HepG2 (cell line): Measurements from ENCODE around the gene COG1. TPM values are rescaled to one million over a fixed set of nuclear protein-coding genes. Genes with fewer than 3 reads are reported as not detected.

ENCODE experiments used
- ATAC-seq: fragments of 200-7000 bp; cut with Tn5 transposase; 3 replicates; pipeline ENCODE4 v1.9.1; 2020; ENCODE audit warnings: mild to moderate bottlenecking, moderate library complexity
- BruUV-seq: library from RNA; stranded (reverse); fragments of 400-500 nt; replicated peaks from 2 replicates; lab custom pipeline; 2021; lab: Mats Ljungman, UMichigan
- CTCF ChIA-PET: fragments of 300-600 bp; formaldehyde crosslinking; extraction: SDS; loops from one replicate; lab custom pipeline; 2021; ENCODE audit warnings: low total read pairs, inconsistent platforms, low intra/inter-chr PET ratio; lab: Yijun Ruan, JAX
- POLR2A ChIA-PET: fragments of 350-600 bp; sonication (Branson Sonifier 250); formaldehyde crosslinking; loops from one replicate; lab custom pipeline; 2020; ENCODE audit warnings: antibody characterized with exemption, inconsistent platforms; lab: Yijun Ruan, JAX
- DNase-seq: peaks from one replicate; pipeline ENCODE4 v3.0.0-alpha.2; 2015; ENCODE audit warnings: low spot score
- FAIRE-seq: peaks from 3 replicates; lab custom pipeline; 2011; peaks lifted over from hg19 to GRCh38; lab: Jason Lieb, UNC
- H2AFZ ChIP-seq: one replicate; pipeline ENCODE4 v1.6.1; 2011; ENCODE audit warnings: low read length, inconsistent platforms
- H3K27ac ChIP-seq: fragments of 300-600 bp; 3 replicates; pipeline ENCODE4 v1.8.0; 2011; ENCODE audit warnings: mixed run types, mild to moderate bottlenecking, mixed read lengths, low read length, inconsistent platforms; ENCODE audit not compliant: insufficient read depth; ENCODE audit errors: extremely low read length
- H3K27me3 ChIP-seq, 2 experiments: fragments of 200-600 bp in 1 of 2; 2 replicates in 1 of 2; 3 replicates in 1 of 2; pipeline versions ENCODE4 v1.6.0 to v1.8.0; 2011; ENCODE audit warnings: low read length in 2 of 2, mild to moderate bottlenecking in 2 of 2, moderate library complexity in 2 of 2, inconsistent platforms in 1 of 2; ENCODE audit not compliant: insufficient read depth in 2 of 2, control insufficient read depth in 1 of 2
- H3K36me3 ChIP-seq, 2 experiments: fragments of 200-600 bp in 1 of 2; replicated peaks in 1 of 2; 2 replicates in 1 of 2; 3 replicates in 1 of 2; pipeline versions ENCODE4 v1.5.1 to v1.8.0; 2011; ENCODE audit warnings: low read length in 2 of 2, inconsistent platforms in 1 of 2; ENCODE audit not compliant: insufficient read depth in 2 of 2, control insufficient read depth in 1 of 2
- H3K4me1 ChIP-seq: 2 replicates; pipeline ENCODE4 v1.5.1; 2012; ENCODE audit warnings: low read length, inconsistent platforms; ENCODE audit not compliant: insufficient read depth
- H3K4me2 ChIP-seq: 2 replicates; pipeline ENCODE4 v1.6.0; 2011; ENCODE audit warnings: low read depth, low read length, inconsistent platforms
- H3K4me3 ChIP-seq, 3 experiments: fragments of 200-600 bp in 1 of 3; sonication (generic), shearing (Covaris generic) in 1 of 3; replicated peaks in 1 of 3; 2 replicates each; pipeline ENCODE4 v1.5.1; 2011 to 2016; ENCODE audit warnings: low read length in 3 of 3, inconsistent platforms in 2 of 3, low read depth in 2 of 3, mild to moderate bottlenecking in 2 of 3, control low read depth in 1 of 3, mixed read lengths in 1 of 3; ENCODE audit not compliant: insufficient read depth in 1 of 3
- H3K79me2 ChIP-seq: one replicate; pipeline ENCODE4 v1.6.1; 2011; ENCODE audit warnings: low read length, inconsistent platforms; ENCODE audit not compliant: insufficient read depth
- H3K9ac ChIP-seq: 2 replicates; pipeline ENCODE4 v1.6.0; 2011; ENCODE audit warnings: mild to moderate bottlenecking, low read depth, low read length, inconsistent platforms; ENCODE audit not compliant: insufficient read depth
- H3K9me3 ChIP-seq: 2 replicates; pipeline ENCODE4 v1.5.1; 2012; ENCODE audit warnings: mild to moderate bottlenecking, low read length
- H4K20me1 ChIP-seq: 2 replicates; pipeline ENCODE4 v1.6.0; 2011; ENCODE audit warnings: inconsistent platforms, mild to moderate bottlenecking, low read length, moderate library complexity; ENCODE audit not compliant: insufficient read depth
- DMAP1 ChIP-seq: IDR thresholded peaks from 2 replicates; pipeline ENCODE4 v1.6.1; 2016
- ELF1 ChIP-seq: sonication (generic); formaldehyde crosslinking; IDR thresholded peaks from 2 replicates; pipeline ENCODE4 v1.4.0; 2020; ENCODE audit warnings: missing genetic modification reagents
- HHEX ChIP-seq: IDR thresholded peaks from 2 replicates; pipeline ENCODE4 v1.6.1; 2016; ENCODE audit warnings: control low read depth
- JDP2 ChIP-seq: sonication (generic); formaldehyde crosslinking; IDR thresholded peaks from 2 replicates; pipeline ENCODE4 v1.8.1; 2022; ENCODE audit warnings: missing genetic modification reagents, borderline replicate concordance
- JUND ChIP-seq: sonication (generic); formaldehyde crosslinking; IDR thresholded peaks from 2 replicates; pipeline ENCODE4 v1.8.0; 2022; ENCODE audit warnings: mild to moderate bottlenecking, missing genetic modification reagents
- NCOA1 ChIP-seq: sonication (generic); formaldehyde crosslinking; IDR thresholded peaks from 2 replicates; pipeline ENCODE4 v1.9.0; 2021; ENCODE audit warnings: missing genetic modification reagents
- PCBP1 ChIP-seq: fragments of 200-400 bp; formaldehyde crosslinking; IDR thresholded peaks from 2 replicates; pipeline ENCODE4 v1.6.1; 2017; ENCODE audit warnings: mild to moderate bottlenecking, low read depth, low read length, borderline replicate concordance
- POLR2A ChIP-seq, 2 experiments: IDR thresholded peaks; 2 replicates each; pipeline ENCODE4 v1.6.1; 2011; ENCODE audit warnings: low read depth in 2 of 2, low read length in 2 of 2, mild to moderate bottlenecking in 1 of 2, moderate library complexity in 1 of 2; ENCODE audit not compliant: insufficient read depth in 1 of 2
- POLR2G ChIP-seq: fragments of 200-400 bp; formaldehyde crosslinking; IDR thresholded peaks from 2 replicates; pipeline ENCODE4 v1.6.1; 2018; ENCODE audit warnings: mild to moderate bottlenecking, low read depth, low read length, moderate library complexity
- RFX3 ChIP-seq: IDR thresholded peaks from 2 replicates; pipeline ENCODE4 v1.6.1; 2016; ENCODE audit warnings: missing biosample characterization, missing genetic modification reagents
- SIN3A ChIP-seq: IDR thresholded peaks from 2 replicates; pipeline ENCODE4 v1.6.1; 2011; ENCODE audit warnings: low read depth, mild to moderate bottlenecking, control low read depth, low read length, borderline replicate concordance
- SRY ChIP-seq: sonication (generic); formaldehyde crosslinking; IDR thresholded peaks from 2 replicates; pipeline ENCODE4 v1.8.0; 2022; ENCODE audit warnings: mild to moderate bottlenecking, missing genetic modification reagents
- ZBTB42 ChIP-seq: sonication (generic); formaldehyde crosslinking; IDR thresholded peaks from 2 replicates; pipeline ENCODE4 v1.5.0; 2020; ENCODE audit warnings: mild to moderate bottlenecking, missing genetic modification reagents
- ZBTB8A ChIP-seq: sonication (generic); formaldehyde crosslinking; IDR thresholded peaks from 2 replicates; pipeline ENCODE4 v1.4.0; 2020; ENCODE audit warnings: mild to moderate bottlenecking, low read depth, missing genetic modification reagents, borderline replicate concordance
- ZNF629 ChIP-seq: sonication (generic); formaldehyde crosslinking; conservative IDR thresholded peaks from 2 replicates; pipeline ENCODE4 v1.5.0; 2020; ENCODE audit warnings: missing genetic modification reagents
- ZNF747 ChIP-seq: sonication (generic); formaldehyde crosslinking; IDR thresholded peaks from 2 replicates; pipeline ENCODE4 v1.8.1; 2023; ENCODE audit warnings: missing genetic modification reagents, mild to moderate bottlenecking, borderline replicate concordance
- ZNF790 ChIP-seq: sonication (generic); formaldehyde crosslinking; IDR thresholded peaks from 2 replicates; pipeline ENCODE4 v1.8.0; 2022; ENCODE audit warnings: missing genetic modification reagents, mild to moderate bottlenecking, borderline replicate concordance
- ZNF841 ChIP-seq: sonication (generic); formaldehyde crosslinking; IDR thresholded peaks from 2 replicates; pipeline ENCODE4 v1.8.1; 2023; ENCODE audit warnings: missing genetic modification reagents, borderline replicate concordance
- WGBS: methylation state at CpG from one replicate; pipeline ENCODE4 v1.1.6; 2017; ENCODE audit warnings: low lambda C conversion rate; 5-methylcytosine and 5-hydroxymethylcytosine counted together
- in situ Hi-C: cut with HindIII; loops from 2 replicates; pipeline ENCODE4 v1.10.0; 2017; ENCODE audit warnings: low pct_unique_long_range_greater_than_20kb; ENCODE audit not compliant: extremely low pct_ligation_motif_present
- intact Hi-C: fragments of 100-400 bp; cut with micrococcal nuclease; formaldehyde crosslinking; loops from one replicate; pipeline ENCODE4 v1.10.0; 2022; ENCODE audit not compliant: unreplicated experiment
- polyA plus RNA-seq, 8 experiments: library from polyadenylated mRNA; depleted of rRNA in 3 of 8; stranded (reverse) in 7 of 8; unstranded in 1 of 8; fragments of >200 nt; fragmentation: Illumina TruSeq in 4 of 8; extraction: Trizol in 4 of 8; gene quantifications; 2 replicates each; pipeline versions ENCODE4 v1.2.1 to v1.2.3, GENCODE V29; 2011 to 2016; ENCODE audit warnings: low read depth in 4 of 8, missing spikeins in 1 of 8, mixed read lengths in 1 of 8; ENCODE audit not compliant: insufficient read depth in 1 of 8
- total RNA-seq, 5 experiments: library from RNA; depleted of rRNA; stranded (reverse); fragments of >200 nt; fragmentation: Illumina TruSeq; extraction: Trizol; gene quantifications; 2 replicates each; pipeline ENCODE4 v1.2.3, GENCODE V29; 2016; ENCODE audit warnings: low read depth in 1 of 5
- TF ChIP-seq, protein P1 (sequence below): sonication (generic); formaldehyde crosslinking; conservative IDR thresholded peaks from 2 replicates; pipeline ENCODE4 v1.4.0; 2020; ENCODE audit warnings: missing genetic modification reagents
- TF ChIP-seq, protein P2 (sequence below): sonication (generic); formaldehyde crosslinking; conservative IDR thresholded peaks from 2 replicates; pipeline ENCODE4 v1.8.0; 2022; ENCODE audit warnings: mild to moderate bottlenecking, moderate library complexity, missing genetic modification reagents

The COG1 gene
- total and polyA plus RNA-seq, 2 of the 13 experiments (the other 11 are each of a cell fraction or from before 2014, with no cell fraction given), result 36.6 to 39.7 TPM

DNA sequence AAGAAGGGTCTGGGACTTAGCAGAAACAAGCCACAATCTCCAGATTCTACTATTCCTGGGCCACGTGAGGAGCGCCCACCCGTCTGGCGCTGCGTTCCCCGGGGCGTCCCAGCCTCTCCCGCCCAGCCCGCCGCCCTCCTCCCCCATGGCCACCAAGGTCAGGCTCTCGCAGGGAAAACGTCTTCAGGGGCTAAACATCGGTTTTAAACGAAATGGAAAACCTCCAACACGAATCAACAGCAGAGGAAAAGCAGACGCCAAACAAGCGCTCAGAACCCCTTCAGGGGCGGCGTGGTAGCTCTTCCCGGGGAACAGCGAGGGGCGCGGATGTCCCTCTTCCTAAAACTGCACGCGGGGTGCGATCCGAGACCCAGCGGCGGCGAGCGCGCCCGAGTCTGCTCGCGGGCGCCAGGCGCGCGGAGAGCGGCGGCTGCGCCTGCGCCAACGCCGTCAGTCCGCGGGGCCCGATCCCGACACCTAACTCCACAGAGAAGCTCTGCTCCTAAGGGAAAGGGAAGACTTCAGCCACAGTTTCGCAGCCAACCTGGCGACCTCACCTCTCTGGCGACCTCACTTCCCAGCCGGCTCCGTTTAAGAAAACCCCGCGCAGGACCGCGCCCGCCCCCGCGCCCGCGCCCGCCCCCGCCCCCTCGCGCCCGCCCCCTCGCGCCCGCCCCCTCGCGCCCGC is 505 bp upstream of the COG1 start:
- DNase-seq (peak; percentile 71), FAIRE-seq (no peak), ATAC-seq (peak; percentile 70)
- Histone ChIP-seq H3K4me3 (peak overlapping the region; percentile 84 to 100 (median 90)), H3K9ac (peak overlapping the region; percentile 98), H3K36me3 (peaks cover 9 to 17% of the 10 kb centered on the region in 2 experiments), H3K79me2 (peaks cover 31% of the 10 kb centered on the region), H3K4me1 (peaks cover 68% of the 10 kb centered on the region), H2AFZ (peak overlapping the region; percentile 4), H4K20me1 (no peaks in the 10 kb centered on the region), H3K9me3 (no peaks in the 10 kb centered on the region), H3K27me3 (no peaks in the 10 kb centered on the region; a peak in 1 of 5 replicates), H3K27ac (peak overlapping the region; percentile 95), H3K4me2 (peak overlapping the region; percentile 95)
- in situ Hi-C loops (loop anchor here (5.0 to 10.0 kb wide), 2 partner anchors 40 to 618 kb away; a partner anchor contains a TSS), intact Hi-C loops (no loop called here)
- ChIA-PET POLR2A (interaction anchor here (1.0 to 2.1 kb wide), 4 partner anchors 9 to 477 kb away, joined by 3 to 11 read pairs (median 5); a partner anchor contains a TSS), CTCF (interaction anchor here (0.9 to 1.8 kb wide), 5 partner anchors 9 to 467 kb away, joined by 3 to 8 read pairs (median 6); no protein-coding TSS in a partner anchor)
- BruUV-seq, result TSS peak; percentile 76
- 1% methylated on average over 22 of the region's 74 CpGs for WGBS
- TF ChIP-seq POLR2A (IDR thresholded peaks at IDR 0.05; ENCODE audit: insufficient read depth in 1 of 2, low read depth in 2 of 2, low read length in 2 of 2), result peak; percentile 35 to 76
- peak; percentile 88 for TF ChIP-seq POLR2G
- peak; percentile 21; the same call in 1 of the 2 replicates for TF ChIP-seq SIN3A
- TF ChIP-seq, protein P1, sequence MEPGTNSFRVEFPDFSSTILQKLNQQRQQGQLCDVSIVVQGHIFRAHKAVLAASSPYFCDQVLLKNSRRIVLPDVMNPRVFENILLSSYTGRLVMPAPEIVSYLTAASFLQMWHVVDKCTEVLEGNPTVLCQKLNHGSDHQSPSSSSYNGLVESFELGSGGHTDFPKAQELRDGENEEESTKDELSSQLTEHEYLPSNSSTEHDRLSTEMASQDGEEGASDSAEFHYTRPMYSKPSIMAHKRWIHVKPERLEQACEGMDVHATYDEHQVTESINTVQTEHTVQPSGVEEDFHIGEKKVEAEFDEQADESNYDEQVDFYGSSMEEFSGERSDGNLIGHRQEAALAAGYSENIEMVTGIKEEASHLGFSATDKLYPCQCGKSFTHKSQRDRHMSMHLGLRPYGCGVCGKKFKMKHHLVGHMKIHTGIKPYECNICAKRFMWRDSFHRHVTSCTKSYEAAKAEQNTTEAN (CRISPR knock-in tag), result no peak
- 0 out of 2 replicates have a peak, but pooled peaks have one; percentile 29 for TF ChIP-seq ZNF747
- TF ChIP-seq PCBP1, result no peak
- 0 out of 2 replicates have a peak, but pooled peaks have one; percentile 0 for TF ChIP-seq ZBTB42 (CRISPR knock-in tag)
- TF ChIP-seq SRY (CRISPR knock-in tag), result peak; percentile 19; the same call in 1 of the 2 replicates
- no peak for TF ChIP-seq ZBTB8A (CRISPR knock-in tag)
- TF ChIP-seq RFX3, result no peak
- peak; percentile 59; the same call in 1 of the 2 replicates for TF ChIP-seq ZNF790 (CRISPR knock-in tag)
- peak; percentile 60; the same call in 1 of the 2 replicates for TF ChIP-seq ELF1 (CRISPR knock-in tag)
- peak; percentile 62 for TF ChIP-seq DMAP1 (CRISPR knock-in tag)
- no peak for TF ChIP-seq JDP2
- TF ChIP-seq, protein P2, sequence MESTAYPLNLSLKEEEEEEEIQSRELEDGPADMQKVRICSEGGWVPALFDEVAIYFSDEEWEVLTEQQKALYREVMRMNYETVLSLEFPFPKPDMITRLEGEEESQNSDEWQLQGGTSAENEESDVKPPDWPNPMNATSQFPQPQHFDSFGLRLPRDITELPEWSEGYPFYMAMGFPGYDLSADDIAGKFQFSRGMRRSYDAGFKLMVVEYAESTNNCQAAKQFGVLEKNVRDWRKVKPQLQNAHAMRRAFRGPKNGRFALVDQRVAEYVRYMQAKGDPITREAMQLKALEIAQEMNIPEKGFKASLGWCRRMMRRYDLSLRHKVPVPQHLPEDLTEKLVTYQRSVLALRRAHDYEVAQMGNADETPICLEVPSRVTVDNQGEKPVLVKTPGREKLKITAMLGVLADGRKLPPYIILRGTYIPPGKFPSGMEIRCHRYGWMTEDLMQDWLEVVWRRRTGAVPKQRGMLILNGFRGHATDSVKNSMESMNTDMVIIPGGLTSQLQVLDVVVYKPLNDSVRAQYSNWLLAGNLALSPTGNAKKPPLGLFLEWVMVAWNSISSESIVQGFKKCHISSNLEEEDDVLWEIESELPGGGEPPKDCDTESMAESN, result 0 out of 2 replicates have a peak, but pooled peaks have one; percentile 2
- no peak for TF ChIP-seq JUND (CRISPR knock-in tag)
- no peak for TF ChIP-seq ZNF629 (CRISPR knock-in tag)
- TF ChIP-seq NCOA1, result no peak
- TF ChIP-seq HHEX (CRISPR knock-in tag), result no peak
- no peak for TF ChIP-seq ZNF841 (CRISPR knock-in tag)
